ENCODE results near the gene IGSF3.

DNA sequence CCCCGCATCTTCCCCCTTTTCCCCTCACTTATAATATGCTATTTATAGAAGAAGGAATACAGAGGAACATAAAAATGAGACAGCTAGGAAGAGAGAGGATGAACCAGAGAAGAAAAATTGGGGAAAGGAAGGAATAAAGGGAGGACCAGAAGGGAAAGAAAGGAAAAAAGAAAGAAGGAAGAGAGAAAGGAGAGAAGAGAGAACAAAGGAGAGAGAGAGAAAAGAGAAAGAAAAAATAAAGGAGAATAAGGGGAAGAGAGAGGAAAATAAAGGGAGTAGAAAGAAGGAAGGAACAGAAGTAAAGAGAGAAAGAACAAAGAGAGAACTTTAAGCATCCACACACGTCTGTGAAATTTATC is 11.2 kb upstream of the IGSF3 start:
- TF ChIP-seq, protein P1, sequence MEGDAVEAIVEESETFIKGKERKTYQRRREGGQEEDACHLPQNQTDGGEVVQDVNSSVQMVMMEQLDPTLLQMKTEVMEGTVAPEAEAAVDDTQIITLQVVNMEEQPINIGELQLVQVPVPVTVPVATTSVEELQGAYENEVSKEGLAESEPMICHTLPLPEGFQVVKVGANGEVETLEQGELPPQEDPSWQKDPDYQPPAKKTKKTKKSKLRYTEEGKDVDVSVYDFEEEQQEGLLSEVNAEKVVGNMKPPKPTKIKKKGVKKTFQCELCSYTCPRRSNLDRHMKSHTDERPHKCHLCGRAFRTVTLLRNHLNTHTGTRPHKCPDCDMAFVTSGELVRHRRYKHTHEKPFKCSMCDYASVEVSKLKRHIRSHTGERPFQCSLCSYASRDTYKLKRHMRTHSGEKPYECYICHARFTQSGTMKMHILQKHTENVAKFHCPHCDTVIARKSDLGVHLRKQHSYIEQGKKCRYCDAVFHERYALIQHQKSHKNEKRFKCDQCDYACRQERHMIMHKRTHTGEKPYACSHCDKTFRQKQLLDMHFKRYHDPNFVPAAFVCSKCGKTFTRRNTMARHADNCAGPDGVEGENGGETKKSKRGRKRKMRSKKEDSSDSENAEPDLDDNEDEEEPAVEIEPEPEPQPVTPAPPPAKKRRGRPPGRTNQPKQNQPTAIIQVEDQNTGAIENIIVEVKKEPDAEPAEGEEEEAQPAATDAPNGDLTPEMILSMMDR (IDR thresholded peaks at IDR 0.05; ENCODE audit: borderline replicate concordance, extremely low read depth, low read length, poor library complexity, severe bottlenecking): no peak
- no peak for TF ChIP-seq EZH2 (IDR thresholded peaks at IDR 0.05; ENCODE audit: borderline replicate concordance, low read depth, low read length, severe bottlenecking)
